T-helper 2 cell treated with Interferon-gamma antibody and Interleukin-4, amounts not matched to agents 5 μg/mL and 100 μg/mL, for 36 hours (primary cell): Measurements from ENCODE around the gene SS18L1.

Source experiments
- DNase-seq: peaks from one replicate; pipeline ENCODE4 v3.0.0; 2021; ENCODE audit warnings: low spot score
- H3K27ac Mint-ChIP-seq: one replicate; pipeline ENCODE4 v1.8.0; 2021; ENCODE audit warnings: mild to moderate bottlenecking, mixed read lengths
- H3K27me3 Mint-ChIP-seq: one replicate; pipeline ENCODE4 v1.8.0; 2021; ENCODE audit warnings: low read depth, mixed read lengths
- H3K36me3 Mint-ChIP-seq: one replicate; pipeline ENCODE4 v1.8.0; 2021; ENCODE audit warnings: low read depth, mixed read lengths
- H3K4me1 Mint-ChIP-seq: one replicate; pipeline ENCODE4 v1.8.0; 2021; ENCODE audit warnings: low read depth, mixed read lengths
- H3K4me3 Mint-ChIP-seq: one replicate; pipeline ENCODE4 v1.8.0; 2022; ENCODE audit warnings: mild to moderate bottlenecking, moderate library complexity, mixed read lengths
- H3K9me3 Mint-ChIP-seq: one replicate; pipeline ENCODE4 v1.8.0; 2021; ENCODE audit warnings: mixed read lengths

The SS18L1 gene

GRCh38 chr20:62148908-62149314 lies 5.3 kb downstream of the SS18L1 start:
- Mint-ChIP-seq H3K27me3 (no peaks in the 10 kb centered on the region), H3K36me3 (peaks cover 30% of the 10 kb centered on the region), H3K4me1 (peaks cover 18% of the 10 kb centered on the region), H3K9me3 (peaks cover 16% of the 10 kb centered on the region), H3K4me3 (no peak overlapping the region), H3K27ac (no peak overlapping the region)
- no peak for DNase-seq

GRCh38 chr20:62149532-62150309 lies 6.2 kb downstream of the SS18L1 start:
- H3K4me1 Mint-ChIP-seq: peaks cover 16% of the 10 kb centered on the region
- peaks cover 18% of the 10 kb centered on the region for H3K9me3 Mint-ChIP-seq
- no peak overlapping the region for H3K27ac Mint-ChIP-seq
- peaks cover 38% of the 10 kb centered on the region for H3K36me3 Mint-ChIP-seq
- DNase-seq: no peak
- H3K27me3 Mint-ChIP-seq: no peaks in the 10 kb centered on the region
- no peak overlapping the region for H3K4me3 Mint-ChIP-seq

- Mint-ChIP-seq H3K27me3 (no peaks in the 10 kb centered on the region), H3K4me3 (no peak overlapping the region), H3K36me3 (peaks cover 41% of the 10 kb centered on the region), H3K4me1 (peaks cover 11% of the 10 kb centered on the region), H3K9me3 (peaks cover 20% of the 10 kb centered on the region), H3K27ac (no peak overlapping the region)
- DNase-seq: no peak
Observed at GRCh38 chr20:62150310-62150575, 6.7 kb downstream of the SS18L1 start.

- Mint-ChIP-seq H3K4me3 (no peak overlapping the region), H3K9me3 (peaks cover 20% of the 10 kb centered on the region), H3K27ac (no peak overlapping the region), H3K27me3 (no peaks in the 10 kb centered on the region), H3K4me1 (peaks cover 1% of the 10 kb centered on the region), H3K36me3 (peaks cover 42% of the 10 kb centered on the region)
- no peak for DNase-seq
Observed at GRCh38 chr20:62151225-62151624, 7.7 kb downstream of the SS18L1 start.

GRCh38 chr20:62151835-62152364 lies 8.3 kb downstream of the SS18L1 start:
- Mint-ChIP-seq H3K9me3 (peaks cover 20% of the 10 kb centered on the region), H3K4me1 (no peaks in the 10 kb centered on the region), H3K4me3 (no peak overlapping the region), H3K27ac (no peak overlapping the region), H3K27me3 (no peaks in the 10 kb centered on the region), H3K36me3 (peaks cover 42% of the 10 kb centered on the region)
- DNase-seq: no peak

GRCh38 chr20:62155428-62156253 lies 12.1 kb downstream of the SS18L1 start:
- no peak for DNase-seq
- peaks cover 45% of the 10 kb centered on the region for H3K36me3 Mint-ChIP-seq
- H3K9me3 Mint-ChIP-seq: peaks cover 20% of the 10 kb centered on the region
- no peak overlapping the region for H3K27ac Mint-ChIP-seq
- H3K4me3 Mint-ChIP-seq: no peak overlapping the region
- H3K27me3 Mint-ChIP-seq: no peaks in the 10 kb centered on the region
- H3K4me1 Mint-ChIP-seq: peaks cover 7% of the 10 kb centered on the region

- H3K4me1 Mint-ChIP-seq: peaks cover 7% of the 10 kb centered on the region
- DNase-seq: no peak
- peaks cover 46% of the 10 kb centered on the region for H3K36me3 Mint-ChIP-seq
- no peak overlapping the region for H3K27ac Mint-ChIP-seq
- H3K9me3 Mint-ChIP-seq: peaks cover 20% of the 10 kb centered on the region
- H3K4me3 Mint-ChIP-seq: no peak overlapping the region
- H3K27me3 Mint-ChIP-seq: no peaks in the 10 kb centered on the region
Observed at GRCh38 chr20:62156254-62156556, 12.6 kb downstream of the SS18L1 start.

- Mint-ChIP-seq H3K27me3 (no peaks in the 10 kb centered on the region), H3K9me3 (peaks cover 20% of the 10 kb centered on the region), H3K4me3 (no peak overlapping the region), H3K4me1 (peaks cover 7% of the 10 kb centered on the region), H3K36me3 (peaks cover 42% of the 10 kb centered on the region), H3K27ac (no peak overlapping the region)
- peak; percentile 57 for DNase-seq
Observed at GRCh38 chr20:62156592-62157386, 13.2 kb downstream of the SS18L1 start.

- no peak for DNase-seq
- no peak overlapping the region for H3K4me3 Mint-ChIP-seq
- no peaks in the 10 kb centered on the region for H3K27me3 Mint-ChIP-seq
- peaks cover 35% of the 10 kb centered on the region for H3K36me3 Mint-ChIP-seq
- no peak overlapping the region for H3K27ac Mint-ChIP-seq
- H3K9me3 Mint-ChIP-seq: peaks cover 16% of the 10 kb centered on the region
- H3K4me1 Mint-ChIP-seq: peaks cover 7% of the 10 kb centered on the region
Observed at GRCh38 chr20:62157387-62158087, 14.0 kb downstream of the SS18L1 start.

- Mint-ChIP-seq H3K36me3 (peaks cover 31% of the 10 kb centered on the region), H3K27me3 (no peaks in the 10 kb centered on the region), H3K4me1 (peaks cover 7% of the 10 kb centered on the region), H3K27ac (no peak overlapping the region), H3K4me3 (no peak overlapping the region), H3K9me3 (peaks cover 11% of the 10 kb centered on the region)
- no peak for DNase-seq
Observed at GRCh38 chr20:62158088-62158400, 14.5 kb downstream of the SS18L1 start.

GRCh38 chr20:62158541-62158940 lies 15.0 kb downstream of the SS18L1 start:
- peaks cover 8% of the 10 kb centered on the region for H3K9me3 Mint-ChIP-seq
- no peaks in the 10 kb centered on the region for H3K27me3 Mint-ChIP-seq
- H3K36me3 Mint-ChIP-seq: peaks cover 27% of the 10 kb centered on the region
- peaks cover 7% of the 10 kb centered on the region for H3K4me1 Mint-ChIP-seq
- no peak overlapping the region for H3K4me3 Mint-ChIP-seq
- no peak overlapping the region for H3K27ac Mint-ChIP-seq
- DNase-seq: no peak

- peaks cover 3% of the 10 kb centered on the region for H3K9me3 Mint-ChIP-seq
- peaks cover 7% of the 10 kb centered on the region for H3K4me1 Mint-ChIP-seq
- no peak for DNase-seq
- H3K4me3 Mint-ChIP-seq: no peak overlapping the region
- no peaks in the 10 kb centered on the region for H3K27me3 Mint-ChIP-seq
- peaks cover 24% of the 10 kb centered on the region for H3K36me3 Mint-ChIP-seq
- H3K27ac Mint-ChIP-seq: no peak overlapping the region
Observed at GRCh38 chr20:62159052-62159451, 15.5 kb downstream of the SS18L1 start.

- Mint-ChIP-seq H3K36me3 (peaks cover 20% of the 10 kb centered on the region), H3K4me3 (peak overlapping the region; percentile 2), H3K9me3 (peaks cover under 1% of the 10 kb centered on the region), H3K27me3 (no peaks in the 10 kb centered on the region), H3K27ac (no peak overlapping the region), H3K4me1 (peaks cover 7% of the 10 kb centered on the region)
- DNase-seq: peak; percentile 84
Observed at GRCh38 chr20:62159839-62160238, 16.3 kb downstream of the SS18L1 start.
